GM18502 (cell line): ENCODE measurements around the gene SRRM4.
"Not testable (repeated sequence)": the region's sequence is repeated elsewhere in the genome, so short reads cannot be mapped to it uniquely, and the experiment has no call there.

Source experiments
- ATAC-seq: cut with Tn5 transposase; IDR thresholded peaks from one replicate; pipeline ENCODE4 v1.9.1; 2021; ENCODE audit warnings: mild to moderate bottlenecking; ENCODE audit not compliant: unreplicated experiment, poor library complexity

The SRRM4 gene

GRCh38 chr12:119006746-119007145 is 25.4 kb downstream of the SRRM4 start:
- no peak for ATAC-seq

- not testable (repeated sequence) for ATAC-seq
Measured at GRCh38 chr12:119008273-119008672, 26.9 kb downstream of the SRRM4 start.

GRCh38 chr12:119008691-119009221 is 27.4 kb downstream of the SRRM4 start:
- no peak for ATAC-seq

- ATAC-seq: no peak
Measured at GRCh38 chr12:119011231-119011630, 29.9 kb downstream of the SRRM4 start.

- no peak for ATAC-seq
Measured at GRCh38 chr12:119012179-119012578, 30.8 kb downstream of the SRRM4 start.

GRCh38 chr12:119013023-119013422 is 31.7 kb downstream of the SRRM4 start:
- no peak for ATAC-seq

GRCh38 chr12:119014368-119014767 is 33.0 kb downstream of the SRRM4 start:
- ATAC-seq: no peak

GRCh38 chr12:119016715-119017114 is 35.4 kb downstream of the SRRM4 start:
- no peak for ATAC-seq

- ATAC-seq: no peak
Measured at GRCh38 chr12:119019166-119019565, 37.8 kb downstream of the SRRM4 start.

GRCh38 chr12:119020406-119021360 is 39.3 kb downstream of the SRRM4 start:
- ATAC-seq: no peak

- ATAC-seq: no peak
Measured at GRCh38 chr12:119024356-119024755, 43.0 kb downstream of the SRRM4 start.

- ATAC-seq: no peak
Measured at GRCh38 chr12:119025786-119026185, 44.4 kb downstream of the SRRM4 start.

- not testable (repeated sequence) for ATAC-seq
Measured at GRCh38 chr12:119033332-119033731, 52.0 kb downstream of the SRRM4 start.

GRCh38 chr12:119036878-119037825 is 55.8 kb downstream of the SRRM4 start:
- ATAC-seq: no peak

- no peak for ATAC-seq
Measured at GRCh38 chr12:119044094-119044493, 62.8 kb downstream of the SRRM4 start.

GRCh38 chr12:119047641-119048040 is 66.3 kb downstream of the SRRM4 start:
- no peak for ATAC-seq

- no peak for ATAC-seq
Measured at GRCh38 chr12:119050663-119051062, 69.3 kb downstream of the SRRM4 start.

GRCh38 chr12:119051474-119051873 is 70.1 kb downstream of the SRRM4 start:
- ATAC-seq: no peak

- ATAC-seq: no peak
Measured at GRCh38 chr12:119052001-119052400, 70.7 kb downstream of the SRRM4 start.

GRCh38 chr12:119055977-119056376 is 74.6 kb downstream of the SRRM4 start:
- no peak for ATAC-seq
